K562 (cell line): ENCODE results near the gene PRKCQ. TPM values are rescaled to one million over a fixed set of nuclear protein-coding genes. Genes with fewer than 3 reads are reported as not detected.

Source experiments
- CCNT2 ChIP-seq: IDR thresholded peaks from 2 replicates; pipeline ENCODE4 v1.6.1; 2011; ENCODE audit warnings: borderline replicate concordance, low read depth, mild to moderate bottlenecking, moderate library complexity, mixed read lengths, low read length; ENCODE audit not compliant: insufficient read length; ENCODE audit errors: extremely low read depth
- ESRRA ChIP-seq: fragments of 450-650 bp; IDR thresholded peaks from 2 replicates; pipeline ENCODE4 v1.6.1; 2014; ENCODE audit warnings: low read depth, mild to moderate bottlenecking, moderate library complexity, borderline replicate concordance
- HNRNPL ChIP-seq: fragments of 200-400 bp; formaldehyde crosslinking; IDR thresholded peaks from 2 replicates; pipeline ENCODE4 v1.6.1; 2017; ENCODE audit warnings: low read depth, mild to moderate bottlenecking, low read length
- NBN ChIP-seq: fragments of 450-650 bp; IDR thresholded peaks from 2 replicates; pipeline ENCODE4 v1.6.1; 2016; ENCODE audit warnings: low read depth, mild to moderate bottlenecking
- NONO ChIP-seq, 2 experiments: fragments of 200-400 bp in 1 of 2; fragments of 450-650 bp in 1 of 2; formaldehyde crosslinking in 1 of 2; IDR thresholded peaks; 2 replicates each; pipeline ENCODE4 v1.6.1; 2017; ENCODE audit warnings: low read depth in 2 of 2, mild to moderate bottlenecking in 2 of 2, moderate library complexity in 2 of 2, low read length in 1 of 2
- PHTF2 ChIP-seq: fragments of 250-450 bp; sonication (Bioruptor Pico); IDR thresholded peaks from 2 replicates; pipeline ENCODE4 v1.5.0; 2021; ENCODE audit warnings: mild to moderate bottlenecking
- POLR2B ChIP-seq: fragments of 450-650 bp; IDR thresholded peaks from 2 replicates; pipeline ENCODE4 v1.6.1; 2018; ENCODE audit warnings: low read depth; ENCODE audit not compliant: partially characterized antibody
- RNF2 ChIP-seq: sonication (generic); IDR thresholded peaks from 2 replicates; pipeline ENCODE4 v1.6.1; 2016
- TRIM28 ChIP-seq: fragments of 450-650 bp; IDR thresholded peaks from 2 replicates; pipeline ENCODE4 v1.6.1; 2017
- U2AF1 ChIP-seq: fragments of 200-400 bp; formaldehyde crosslinking; optimal IDR thresholded peaks from 2 replicates; pipeline ENCODE3; 2017; ENCODE audit warnings: mild to moderate bottlenecking, low read depth, low read length, moderate library complexity
- ZNF133 ChIP-seq: fragments of 250-450 bp; sonication (Bioruptor Pico); IDR thresholded peaks from 2 replicates; pipeline ENCODE4 v1.4.0; 2020; ENCODE audit warnings: mild to moderate bottlenecking
- ZNF232 ChIP-seq: sonication (generic); formaldehyde crosslinking; IDR thresholded peaks from 2 replicates; pipeline ENCODE4 v1.8.0; 2022; ENCODE audit warnings: mild to moderate bottlenecking, missing genetic modification reagents
- ZNF41 ChIP-seq: fragments of 250-450 bp; sonication (Bioruptor Pico); conservative IDR thresholded peaks from 2 replicates; pipeline ENCODE4 v1.4.0; 2020; ENCODE audit warnings: mild to moderate bottlenecking
- polyA plus RNA-seq, 8 experiments: library from polyadenylated mRNA; depleted of rRNA in 4 of 8; stranded (reverse) in 5 of 8; unstranded in 3 of 8; fragments of >200 nt; fragmentation: Nextera tagmentation in 2 of 8; fragmentation: Illumina TruSeq in 1 of 8; extraction: Ambion mirVana in 2 of 8; extraction: Trizol in 1 of 8; gene quantifications; 2 replicates each; pipeline versions ENCODE4 v1.2.1 to v1.2.3, GENCODE V29; 2011 to 2014; ENCODE audit warnings: inconsistent platforms in 1 of 8, missing spikeins in 1 of 8
- total RNA-seq, 7 experiments: library from RNA; depleted of rRNA in 6 of 7; stranded (reverse); fragments of >200 nt in 6 of 7; fragmentation: Illumina TruSeq in 2 of 7; extraction: Trizol in 2 of 7; gene quantifications; 2 replicates each; pipeline versions ENCODE4 v1.2.1 to v1.2.3, GENCODE V29; 2011 to 2021; ENCODE audit warnings: low replicate concordance in 1 of 7
- TF ChIP-seq, protein P1 (sequence below), 2 experiments: fragments of 450-650 bp in 1 of 2; sonication (generic) in 1 of 2; formaldehyde crosslinking in 1 of 2; IDR thresholded peaks in 1 of 2; conservative IDR thresholded peaks in 1 of 2; 2 replicates each; pipeline versions ENCODE4 v1.6.1 to v1.8.1; 2016 to 2023; ENCODE audit warnings: mild to moderate bottlenecking in 2 of 2, moderate library complexity in 2 of 2, inconsistent platforms in 1 of 2, missing genetic modification reagents in 1 of 2
- TF ChIP-seq, protein P2 (sequence below): fragments of 250-450 bp; sonication (Bioruptor Pico); IDR thresholded peaks from 2 replicates; pipeline ENCODE4 v1.8.0; 2021; ENCODE audit warnings: borderline replicate concordance, mild to moderate bottlenecking, moderate library complexity; ENCODE audit not compliant: poor library complexity, severe bottlenecking
- TF ChIP-seq, protein P3 (sequence below): fragments of 250-450 bp; sonication (Bioruptor Pico); IDR thresholded peaks from 2 replicates; pipeline ENCODE4 v1.5.0; 2021; ENCODE audit warnings: mild to moderate bottlenecking, moderate library complexity

Gene PRKCQ
- total and polyA plus RNA-seq, 9 of the 15 experiments (the other 6 are each of a cell fraction or from before 2014, with no cell fraction given) = 4.4 to 23.3 (median 14.6) TPM

DNA sequence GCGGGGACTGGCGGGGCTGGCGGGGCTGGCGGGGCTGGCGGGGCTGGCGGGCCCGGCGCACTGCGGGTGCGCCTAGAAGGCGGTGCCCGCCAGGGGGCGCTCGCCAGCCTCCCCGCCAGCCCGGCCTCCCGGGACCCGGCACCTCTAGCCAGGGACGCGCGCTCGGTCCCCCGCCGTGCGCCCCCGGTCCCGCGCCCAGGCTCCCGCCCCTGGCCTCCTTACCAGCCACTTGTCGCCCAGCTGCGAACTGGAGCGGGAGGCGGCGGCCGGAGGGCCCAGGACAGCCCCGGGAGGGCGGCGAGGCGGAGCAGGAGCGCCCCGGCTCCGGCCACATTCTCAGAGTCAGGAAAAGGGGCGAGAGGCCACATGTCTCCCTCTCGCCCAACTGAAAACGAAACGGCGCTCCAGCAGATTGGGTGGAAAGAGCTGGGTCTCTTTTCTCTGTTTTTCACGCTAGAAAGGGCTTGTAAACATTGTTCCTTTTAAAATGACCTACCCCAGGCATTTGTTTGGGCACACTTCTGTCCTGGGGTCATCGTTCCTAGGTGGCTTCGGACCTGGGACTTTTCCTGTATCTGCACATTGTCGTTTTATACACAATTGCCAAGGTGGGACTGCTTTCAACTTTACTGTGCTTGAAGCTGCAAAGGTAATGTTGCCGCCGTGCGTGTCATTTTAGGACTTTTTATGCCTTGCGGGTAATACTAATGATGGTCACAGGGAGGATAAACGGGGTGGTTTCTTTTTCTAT is 378 bp upstream of the PRKCQ start (continued):
- TF ChIP-seq, protein P1, sequence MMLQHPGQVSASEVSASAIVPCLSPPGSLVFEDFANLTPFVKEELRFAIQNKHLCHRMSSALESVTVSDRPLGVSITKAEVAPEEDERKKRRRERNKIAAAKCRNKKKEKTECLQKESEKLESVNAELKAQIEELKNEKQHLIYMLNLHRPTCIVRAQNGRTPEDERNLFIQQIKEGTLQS (IDR thresholded peaks at IDR 0.05) = no peak
- TF ChIP-seq, protein P1 (CRISPR knock-in tag; conservative IDR thresholded peaks at IDR 0.05) = no peak
- TF ChIP-seq PHTF2 (no peak), CCNT2 (peak; percentile 81), POLR2B (peak; percentile 80), NONO (IDR thresholded peaks at IDR 0.05; ENCODE audit: low read depth in 2 of 2, low read length in 1 of 2) (peak; percentile 53 to 54; a peak in 1 of 4 replicates), ZNF133 (CRISPR knock-in tag) (no peak), NBN (no peak), ZNF232 (CRISPR knock-in tag) (no peak), RNF2 (no peak), HNRNPL (peak; percentile 68; the same call in 1 of the 2 replicates), ZNF41 (CRISPR knock-in tag) (no peak), ESRRA (no peak), U2AF1 (peak; percentile 81), TRIM28 (no peak; the same call in 1 of the 2 replicates)
- TF ChIP-seq, protein P2, sequence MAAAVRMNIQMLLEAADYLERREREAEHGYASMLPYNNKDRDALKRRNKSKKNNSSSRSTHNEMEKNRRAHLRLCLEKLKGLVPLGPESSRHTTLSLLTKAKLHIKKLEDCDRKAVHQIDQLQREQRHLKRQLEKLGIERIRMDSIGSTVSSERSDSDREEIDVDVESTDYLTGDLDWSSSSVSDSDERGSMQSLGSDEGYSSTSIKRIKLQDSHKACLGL (CRISPR knock-in tag) = no peak
- TF ChIP-seq, protein P3, sequence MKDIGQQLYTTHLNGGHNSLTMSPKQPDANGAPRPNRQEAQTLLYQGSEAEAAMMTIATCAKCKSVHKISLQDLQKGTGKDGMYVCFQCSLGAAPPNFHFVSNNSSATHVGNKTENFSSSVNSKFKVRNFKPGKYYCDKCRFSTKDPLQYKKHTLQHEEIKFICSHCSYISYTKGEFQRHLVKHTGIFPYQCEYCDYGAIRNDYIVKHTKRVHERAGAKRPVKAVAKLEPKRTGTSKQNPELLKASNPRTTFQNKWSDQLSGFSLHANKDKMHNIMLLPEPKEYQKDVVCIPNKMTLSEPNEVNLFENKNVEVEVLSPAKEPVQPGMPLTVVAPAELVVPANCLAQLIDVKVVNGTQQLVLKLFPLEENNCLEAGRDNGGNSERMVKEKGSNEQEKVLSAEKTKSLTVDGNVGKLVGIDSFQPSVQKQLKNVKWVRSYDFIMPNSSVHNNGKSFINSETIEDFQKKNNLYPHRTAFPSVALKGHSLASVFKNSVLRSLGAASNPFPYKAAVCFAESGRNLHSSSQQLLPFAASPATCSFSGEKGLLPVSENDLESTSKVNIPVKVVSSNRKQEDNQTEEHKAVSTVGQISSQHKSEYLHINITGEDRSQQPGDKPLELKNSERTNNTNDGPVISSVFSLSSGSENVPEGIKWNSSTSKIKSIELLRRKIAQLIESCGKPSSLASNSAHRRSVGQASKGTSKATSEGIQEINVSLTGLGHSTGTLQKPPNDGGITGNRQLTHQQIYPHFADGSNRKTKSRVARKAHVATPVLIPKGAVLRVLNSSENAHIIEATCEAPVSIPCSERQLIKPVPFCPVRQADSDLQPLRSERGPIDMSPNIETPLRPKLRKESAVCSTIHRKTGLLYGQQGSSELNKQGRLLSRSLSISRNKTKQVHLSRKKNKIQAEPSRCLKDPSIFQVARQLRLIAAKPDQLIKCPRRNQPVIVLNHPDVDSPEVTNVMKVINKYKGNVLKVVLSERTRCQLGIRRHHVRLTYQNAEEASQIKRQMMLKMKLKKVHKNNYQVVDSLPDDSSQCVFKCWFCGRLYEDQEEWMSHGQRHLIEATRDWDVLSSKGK = no peak
